T-helper 2 cell (primary cell): ENCODE measurements around the gene UBL7.
"Not testable (repeated sequence)": the region's sequence is repeated elsewhere in the genome, so short reads cannot be mapped to it uniquely, and the experiment has no call there.

ENCODE experiments used
- DNase-seq, 5 experiments: peaks; one replicate each; pipeline versions ENCODE4 v3.0.0 to v3.0.0-alpha.2; 2012 to 2022
- total RNA-seq, 2 donors: gene quantifications; one replicate each; lab custom pipeline; 2026; lab: John Stamatoyannopoulos, UW

UBL7 gene, protein sequence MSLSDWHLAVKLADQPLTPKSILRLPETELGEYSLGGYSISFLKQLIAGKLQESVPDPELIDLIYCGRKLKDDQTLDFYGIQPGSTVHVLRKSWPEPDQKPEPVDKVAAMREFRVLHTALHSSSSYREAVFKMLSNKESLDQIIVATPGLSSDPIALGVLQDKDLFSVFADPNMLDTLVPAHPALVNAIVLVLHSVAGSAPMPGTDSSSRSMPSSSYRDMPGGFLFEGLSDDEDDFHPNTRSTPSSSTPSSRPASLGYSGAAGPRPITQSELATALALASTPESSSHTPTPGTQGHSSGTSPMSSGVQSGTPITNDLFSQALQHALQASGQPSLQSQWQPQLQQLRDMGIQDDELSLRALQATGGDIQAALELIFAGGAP
- total RNA-seq, result 10.0 to 22.4 reads per million in 2 donors

- DNase-seq, result peak; percentile 86 to 98 (median 94)
Observed at GRCh38 chr15:74460871-74461846, at the start of gene UBL7. Gene UBL7, minus strand, starts transcription at chr15:74461160. Its CDS starts 2,293 bp downstream, at chr15:74458867.

GRCh38 chr15:74506515-74506840, 45.5 kb upstream of the UBL7 start:
- no peak for DNase-seq

- DNase-seq, result no peak
Observed at GRCh38 chr15:74505837-74506514, 45.0 kb upstream of the UBL7 start.

DNA sequence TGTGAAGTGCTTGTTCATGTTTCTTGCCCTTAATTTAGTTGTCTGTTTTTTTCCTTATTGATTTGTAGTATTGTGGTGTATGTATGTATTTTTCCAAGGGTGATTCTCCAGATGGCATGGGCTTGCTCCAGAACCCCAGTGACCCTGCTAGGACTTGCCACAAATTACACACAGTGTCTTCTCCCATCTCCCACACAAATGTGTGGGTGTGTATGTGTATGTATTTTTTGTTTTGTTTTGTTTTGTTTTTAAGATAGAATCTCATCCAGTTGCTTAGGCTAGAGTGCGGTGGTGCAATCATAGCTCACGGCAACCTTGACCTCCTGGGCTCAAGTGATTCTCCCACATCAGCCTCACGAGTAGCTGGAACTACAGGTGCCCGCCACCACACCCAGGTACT, 43.9 kb upstream of the UBL7 start:
- no peak for DNase-seq

GRCh38 chr15:74504418-74504817, 43.5 kb upstream of the UBL7 start:
- DNase-seq, result no peak

DNA sequence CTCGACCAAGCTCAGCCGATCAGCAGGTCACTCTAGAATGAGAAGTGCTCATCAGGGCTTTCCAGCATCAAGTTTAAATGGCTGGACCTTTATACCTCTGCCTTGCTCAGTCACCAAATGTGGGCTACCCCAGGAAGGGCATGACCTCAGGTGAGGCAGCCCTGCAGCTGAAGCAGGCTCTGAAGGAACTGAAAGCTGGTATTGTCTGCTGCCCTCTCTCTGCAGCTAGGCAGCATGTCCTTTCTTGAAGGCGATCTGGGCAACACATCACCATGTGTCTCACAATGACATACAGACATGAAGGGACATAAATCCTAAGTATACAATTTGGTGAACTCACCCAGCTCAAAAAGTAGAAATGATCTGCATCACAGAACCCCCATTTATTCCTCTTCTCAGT, 41.3 kb upstream of the UBL7 start:
- DNase-seq, result peak in 1 of 5 experiments; percentile 14

DNA sequence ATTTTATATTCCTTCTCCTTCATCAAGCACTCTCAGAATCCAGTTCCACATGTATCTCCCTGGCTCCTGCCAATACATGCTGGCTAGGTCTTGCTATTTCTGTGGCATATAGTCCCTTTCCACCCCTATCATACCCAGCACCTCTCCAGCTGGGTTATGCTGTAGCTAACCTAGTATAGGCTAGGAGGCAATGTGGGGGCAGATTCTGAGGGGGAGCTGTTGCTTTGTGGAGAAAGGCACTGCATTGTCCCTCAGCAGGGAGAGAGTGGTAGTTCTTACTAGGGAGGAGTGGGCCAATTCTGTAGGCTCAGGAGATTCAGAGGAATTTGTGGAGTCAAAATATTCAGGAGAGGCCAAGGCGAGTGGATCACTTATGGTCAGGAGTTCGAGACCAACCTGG, 39.4 kb upstream of the UBL7 start:
- DNase-seq, result no peak

DNA sequence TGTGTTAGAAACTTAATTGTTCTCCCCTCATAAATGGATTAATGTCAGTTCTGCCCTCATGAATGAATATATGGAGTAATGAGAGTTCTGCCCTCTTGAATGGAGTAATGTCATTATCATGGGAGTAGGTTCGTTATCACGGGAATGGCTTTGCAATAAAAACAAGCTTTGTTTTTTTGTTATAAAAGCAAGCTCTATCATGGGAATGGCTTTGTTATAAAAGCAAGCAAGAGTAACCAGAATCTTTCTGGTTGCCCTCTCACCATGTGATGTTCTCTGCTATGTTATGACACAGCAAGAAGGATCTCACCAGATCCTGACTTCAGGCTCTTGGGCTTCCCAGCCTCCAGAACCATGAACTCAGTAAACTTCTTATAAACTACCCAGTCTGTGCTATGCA, 38.4 kb upstream of the UBL7 start:
- no peak for DNase-seq

- no peak for DNase-seq
Observed at GRCh38 chr15:74497584-74497983, 36.6 kb upstream of the UBL7 start.

DNA sequence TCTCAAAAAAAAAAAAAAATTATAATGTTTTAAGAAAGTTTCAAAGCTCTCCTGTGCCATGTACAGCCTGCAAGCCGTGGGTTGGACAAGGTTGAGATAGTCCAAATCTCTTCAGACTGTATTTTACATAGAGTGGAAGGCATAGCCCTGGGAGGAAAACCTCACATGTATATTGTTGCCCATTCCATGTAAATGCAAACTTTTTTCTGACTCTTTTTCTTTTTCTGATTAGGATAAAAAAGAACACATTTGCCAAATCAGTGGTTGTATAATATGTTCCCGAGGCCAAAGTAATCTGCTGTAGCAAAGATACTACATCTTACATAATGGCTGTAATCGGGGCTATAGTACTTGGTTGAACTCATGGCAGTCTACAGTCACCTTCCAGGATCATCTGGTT, 35.7 kb upstream of the UBL7 start:
- no peak for DNase-seq

- no peak for DNase-seq
Observed at GRCh38 chr15:74490339-74490689, 29.4 kb upstream of the UBL7 start.

DNA sequence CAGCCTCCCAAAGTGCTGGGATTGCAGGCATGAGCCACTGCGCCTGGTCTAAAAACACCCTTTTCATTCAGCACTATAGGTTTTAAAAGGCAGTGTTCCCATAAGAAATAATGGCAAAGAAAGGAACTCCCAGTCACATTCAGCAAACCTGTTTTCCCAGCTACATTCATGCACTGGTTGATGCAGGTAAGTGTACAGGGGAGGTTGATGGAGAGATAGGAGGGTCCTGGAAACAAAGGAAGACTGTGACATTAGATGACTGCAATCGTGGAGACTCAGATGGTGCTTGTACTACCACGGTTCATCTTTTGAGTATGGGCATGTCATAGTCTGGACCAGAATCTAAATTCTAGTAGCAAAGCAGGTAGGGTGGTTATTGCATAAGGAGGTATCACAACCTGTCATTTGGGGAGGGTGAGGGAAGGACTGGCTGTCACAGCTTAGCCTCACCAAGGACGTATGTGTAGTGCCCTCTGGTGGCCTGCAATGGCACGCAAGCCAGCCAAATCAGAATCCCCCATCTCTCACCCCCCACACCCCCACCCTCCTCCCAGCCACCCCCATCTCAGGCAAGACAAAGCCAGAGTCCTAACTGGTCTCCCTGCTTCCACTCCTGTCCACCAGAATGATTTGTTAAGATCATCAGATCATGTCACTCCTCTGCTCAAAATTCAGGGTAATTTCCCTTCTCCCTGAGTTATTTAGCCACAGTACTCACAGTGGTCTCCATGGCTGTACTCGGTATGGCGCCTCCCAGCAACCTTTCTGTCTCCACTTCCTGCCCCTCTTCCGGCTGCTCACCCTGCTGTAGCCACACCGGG, 28.8 kb upstream of the UBL7 start:
- DNase-seq, result peak; percentile 19 to 84 (median 55)

DNA sequence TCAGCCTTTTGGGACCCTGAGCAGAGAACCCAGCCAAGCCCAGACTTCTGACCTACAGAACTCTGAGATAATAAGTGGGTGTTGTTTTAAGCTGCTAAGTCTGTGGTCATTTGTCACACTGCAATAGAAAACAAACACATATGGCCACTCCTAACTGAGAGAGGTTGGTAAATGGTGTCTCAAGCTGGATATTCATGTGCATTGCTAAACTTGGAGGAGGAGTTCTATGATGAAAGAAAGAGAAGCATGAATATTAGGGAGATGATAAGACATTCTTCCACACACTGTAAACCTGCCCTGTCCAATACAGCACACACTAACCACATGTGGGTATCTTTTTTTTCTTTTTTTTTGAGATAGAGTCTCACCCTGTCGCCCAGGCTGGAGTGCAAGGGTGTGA, 27.8 kb upstream of the UBL7 start:
- no peak for DNase-seq

- DNase-seq, result peak in 1 of 5 experiments; percentile 26
Observed at GRCh38 chr15:74482661-74483060, 21.7 kb upstream of the UBL7 start.

DNA sequence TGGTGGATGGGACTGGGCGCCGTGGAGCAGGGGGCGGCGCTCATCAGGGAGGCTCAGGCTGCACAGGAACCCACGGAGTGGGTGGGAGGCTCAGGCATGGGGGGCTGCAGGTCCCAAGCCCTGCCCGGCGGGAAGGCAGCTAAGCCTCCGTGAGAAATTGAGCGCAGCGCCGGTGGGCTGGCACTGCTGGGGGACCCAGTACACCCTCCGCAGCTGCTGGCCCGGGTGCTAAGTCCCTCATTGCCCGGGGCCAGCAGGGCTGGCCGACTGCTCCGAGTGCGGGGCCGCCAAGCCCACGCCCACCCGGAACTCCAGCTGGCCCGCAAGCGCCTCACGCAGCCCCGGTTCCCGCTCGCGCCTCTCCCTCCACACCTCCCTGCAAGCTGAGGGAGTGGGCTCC, 19.4 kb upstream of the UBL7 start:
- not testable (repeated sequence) for DNase-seq

DNA sequence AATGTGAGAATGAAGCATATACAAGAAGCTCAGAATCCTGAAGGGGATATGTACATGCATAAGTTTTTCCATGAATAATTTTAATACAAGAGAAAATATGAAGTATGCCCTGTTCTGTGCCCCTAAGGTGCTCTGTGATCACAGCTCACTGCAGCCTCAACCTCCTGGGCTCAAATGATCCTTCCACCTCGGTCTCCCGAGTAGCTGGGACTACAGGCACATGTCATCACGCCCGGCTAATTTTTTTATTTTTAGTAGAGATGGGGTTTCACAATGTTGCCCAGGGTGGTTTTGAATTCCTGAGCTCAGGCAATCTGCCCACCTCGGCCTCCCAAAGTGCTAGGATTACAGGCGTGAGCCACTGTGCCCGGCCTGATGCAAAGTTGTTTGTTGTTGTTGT, 10.7 kb upstream of the UBL7 start:
- DNase-seq, result not testable (repeated sequence)

- DNase-seq, result no peak
Observed at GRCh38 chr15:74470631-74471395, 9.9 kb upstream of the UBL7 start.

GRCh38 chr15:74468341-74469032, 7.5 kb upstream of the UBL7 start:
- DNase-seq, result no peak

DNA sequence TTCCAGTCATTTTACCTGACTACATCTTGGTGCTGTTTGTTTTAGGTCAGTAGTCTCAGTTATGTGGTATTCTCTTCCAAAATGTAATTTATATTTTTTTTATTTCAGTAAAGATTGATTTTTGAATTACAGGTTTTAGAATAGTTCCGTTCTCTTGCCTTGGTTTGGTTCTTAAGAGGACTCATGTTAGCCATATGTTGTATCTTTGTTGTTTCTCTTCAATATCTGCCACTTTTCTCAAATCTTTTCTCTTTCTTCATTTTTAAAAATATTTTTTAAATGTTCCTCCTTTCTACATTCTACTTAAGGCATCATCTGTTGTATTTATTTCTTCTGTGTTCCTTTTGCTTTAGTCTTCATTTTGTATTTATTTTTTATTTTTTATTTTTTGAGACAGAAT, 5.6 kb upstream of the UBL7 start:
- no peak for DNase-seq

DNA sequence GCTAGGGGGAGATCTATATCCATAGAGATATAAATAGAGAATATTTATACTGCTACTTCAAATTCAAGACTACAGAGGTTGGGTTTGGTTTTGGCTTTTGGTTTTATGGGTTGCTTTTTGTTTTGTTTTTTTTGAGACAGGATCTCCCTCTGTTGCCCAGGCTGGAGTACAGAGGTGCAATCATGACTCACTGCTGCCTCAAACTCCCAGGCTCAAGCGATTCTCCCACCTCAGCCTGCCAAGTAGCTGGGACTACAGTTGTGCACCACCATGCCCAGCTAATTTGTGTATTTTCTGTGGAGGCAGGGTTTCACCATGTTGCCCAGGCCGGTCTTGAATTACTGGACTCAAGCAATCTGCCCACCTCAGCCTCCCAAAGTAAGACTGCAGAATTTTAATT, 3.9 kb upstream of the UBL7 start:
- DNase-seq, result no peak

GRCh38 chr15:74464216-74464615, 3.3 kb upstream of the UBL7 start:
- peak in 1 of 5 experiments; percentile 8 for DNase-seq
